Astrocyte of the spinal cord (primary cell): Measurements from ENCODE around the gene FBXL3.

Experiments
- DNase-seq: peaks from one replicate; pipeline ENCODE4 v3.0.0; 2011; ENCODE audit warnings: low read depth, low spot score
- H3K4me3 ChIP-seq: 2 replicates; pipeline ENCODE4 v1.5.1; 2011; ENCODE audit warnings: low read depth, mild to moderate bottlenecking, low read length, moderate library complexity
- in situ Hi-C: cut with HindIII; loops from 2 replicates; pipeline ENCODE4 v1.10.0; 2017; ENCODE audit warnings: low sequenced_read_pairs
- TF ChIP-seq, protein P1 (sequence below): IDR thresholded peaks from 2 replicates; pipeline ENCODE4 v1.5.1; 2012; ENCODE audit warnings: low read depth, mild to moderate bottlenecking, low read length, inconsistent platforms

The FBXL3 gene

DNA sequence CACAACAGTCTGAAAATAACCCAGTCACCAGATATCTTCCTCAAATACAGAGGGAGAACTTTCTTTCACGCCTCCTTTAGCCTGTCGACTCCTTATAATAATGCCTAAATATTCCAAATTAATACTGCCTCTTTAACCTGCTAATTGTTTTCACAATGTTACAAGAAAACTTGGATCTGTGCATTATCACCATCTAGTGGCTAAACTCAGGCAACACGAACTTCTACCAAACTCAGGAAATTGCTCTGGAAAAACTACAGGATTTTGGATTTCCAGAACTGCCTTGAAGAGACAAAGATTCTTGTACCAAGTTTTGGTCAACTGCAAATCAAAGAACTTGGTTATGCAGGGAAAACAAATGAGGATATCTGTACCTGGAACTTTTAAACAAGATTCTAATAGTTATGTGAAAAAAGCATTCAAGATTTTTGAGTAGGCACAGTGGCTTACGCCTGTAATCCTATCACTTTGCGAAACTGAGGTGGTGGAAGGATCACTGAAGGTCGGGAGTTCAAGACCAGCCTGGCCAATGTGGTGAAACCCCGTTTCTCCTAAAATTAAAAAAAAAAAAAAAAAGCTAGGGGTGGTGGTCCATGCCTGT is 24.3 kb downstream of the FBXL3 start:
- in situ Hi-C loops = no loop called here
- TF ChIP-seq, protein P1, sequence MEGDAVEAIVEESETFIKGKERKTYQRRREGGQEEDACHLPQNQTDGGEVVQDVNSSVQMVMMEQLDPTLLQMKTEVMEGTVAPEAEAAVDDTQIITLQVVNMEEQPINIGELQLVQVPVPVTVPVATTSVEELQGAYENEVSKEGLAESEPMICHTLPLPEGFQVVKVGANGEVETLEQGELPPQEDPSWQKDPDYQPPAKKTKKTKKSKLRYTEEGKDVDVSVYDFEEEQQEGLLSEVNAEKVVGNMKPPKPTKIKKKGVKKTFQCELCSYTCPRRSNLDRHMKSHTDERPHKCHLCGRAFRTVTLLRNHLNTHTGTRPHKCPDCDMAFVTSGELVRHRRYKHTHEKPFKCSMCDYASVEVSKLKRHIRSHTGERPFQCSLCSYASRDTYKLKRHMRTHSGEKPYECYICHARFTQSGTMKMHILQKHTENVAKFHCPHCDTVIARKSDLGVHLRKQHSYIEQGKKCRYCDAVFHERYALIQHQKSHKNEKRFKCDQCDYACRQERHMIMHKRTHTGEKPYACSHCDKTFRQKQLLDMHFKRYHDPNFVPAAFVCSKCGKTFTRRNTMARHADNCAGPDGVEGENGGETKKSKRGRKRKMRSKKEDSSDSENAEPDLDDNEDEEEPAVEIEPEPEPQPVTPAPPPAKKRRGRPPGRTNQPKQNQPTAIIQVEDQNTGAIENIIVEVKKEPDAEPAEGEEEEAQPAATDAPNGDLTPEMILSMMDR = peak; percentile 83
- DNase-seq = peak; percentile 49
- no peak overlapping the region for H3K4me3 ChIP-seq

DNA sequence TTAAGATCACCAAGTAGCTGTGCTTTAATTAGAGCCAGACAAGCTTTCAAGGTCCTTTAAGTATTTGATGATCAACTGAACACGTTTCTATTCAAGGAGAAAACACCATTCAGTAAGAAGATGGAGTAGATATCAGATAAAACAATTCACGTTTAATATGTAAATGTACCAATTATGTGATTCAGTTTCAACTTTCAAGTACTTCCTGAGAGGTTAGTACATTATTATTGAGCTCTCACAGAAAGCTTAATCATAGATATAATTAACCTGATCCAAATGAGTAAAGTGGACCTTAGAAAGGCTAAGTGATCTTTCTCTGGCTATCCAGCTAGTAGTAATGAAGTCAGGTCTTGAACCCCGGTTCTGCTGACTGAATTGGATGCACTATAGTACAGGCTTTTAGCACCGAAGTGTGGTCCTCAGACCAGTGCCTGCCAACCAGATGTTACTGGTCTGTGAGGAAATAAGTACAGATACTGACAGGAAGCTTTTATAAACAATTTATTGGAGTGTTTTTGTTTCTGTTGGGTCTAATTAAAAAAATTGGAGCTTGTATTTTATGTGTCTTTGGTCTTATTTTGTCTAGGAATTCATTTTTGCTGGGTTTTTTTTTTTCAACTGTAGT is 24.9 kb downstream of the FBXL3 start:
- DNase-seq = no peak
- H3K4me3 ChIP-seq = no peak overlapping the region
- TF ChIP-seq, protein P1 = no peak
- in situ Hi-C loops = no loop called here

DNA sequence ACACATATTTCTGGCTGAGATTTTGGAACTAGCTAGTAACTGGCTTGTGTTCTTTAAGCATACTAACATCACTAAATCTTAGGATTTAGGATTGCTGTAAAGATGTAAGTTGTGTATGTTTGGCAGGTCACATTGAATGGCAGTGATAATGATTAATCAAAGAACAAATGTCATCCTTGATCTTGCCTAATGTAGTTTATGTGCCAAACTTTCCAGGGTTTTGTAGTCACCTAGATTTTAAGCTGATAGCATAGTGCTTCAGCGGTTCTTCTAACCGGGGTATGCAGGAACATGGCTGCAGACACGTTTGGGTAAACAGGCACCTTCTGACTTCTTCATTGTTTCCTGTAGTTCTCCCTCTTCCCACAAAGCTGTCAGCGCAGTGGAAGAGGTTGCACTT is 25.4 kb downstream of the FBXL3 start:
- no peak for DNase-seq
- TF ChIP-seq, protein P1 = no peak
- no peak overlapping the region for H3K4me3 ChIP-seq
- in situ Hi-C loops = no loop called here

DNA sequence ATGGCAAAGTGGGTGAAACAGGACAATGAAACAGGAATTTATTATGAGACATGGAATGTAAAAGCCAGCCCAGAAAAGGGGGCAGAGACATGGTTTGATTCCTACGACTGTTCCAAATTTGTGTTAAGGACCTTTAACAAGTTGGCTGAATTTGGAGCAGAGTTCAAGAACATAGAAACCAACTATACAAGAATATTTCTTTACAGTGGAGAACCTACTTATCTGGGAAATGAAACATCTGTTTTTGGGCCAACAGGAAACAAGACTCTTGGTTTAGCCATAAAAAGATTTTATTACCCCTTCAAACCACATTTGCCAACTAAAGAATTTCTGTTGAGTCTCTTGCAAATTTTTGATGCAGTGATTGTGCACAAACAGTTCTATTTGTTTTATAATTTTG is 26.5 kb downstream of the FBXL3 start:
- peak; percentile 25 for DNase-seq

DNA sequence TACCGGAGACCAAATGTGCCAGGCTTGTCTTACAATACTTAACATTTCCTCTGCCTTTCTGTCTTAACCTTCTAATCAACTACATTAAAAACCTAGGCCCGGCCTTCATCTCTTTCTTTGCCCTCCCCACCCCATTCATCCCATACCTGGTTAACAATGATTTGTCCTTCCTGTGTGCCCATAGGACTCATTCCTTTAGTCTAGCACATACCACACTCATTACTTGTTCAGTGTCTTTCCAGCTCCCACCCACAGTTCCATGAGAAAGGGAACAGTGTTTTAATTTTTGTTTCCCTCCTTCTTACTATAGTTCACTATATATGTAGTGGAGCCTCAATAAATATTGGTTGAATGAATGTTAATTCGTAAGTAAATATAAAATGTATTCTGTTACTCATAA is 32.7 kb downstream of the FBXL3 start:
- no peak for DNase-seq
- TF ChIP-seq, protein P1 = no peak
- H3K4me3 ChIP-seq = no peak overlapping the region
- in situ Hi-C loops = no loop called here

More for the DNA sequence above, 26.5 kb downstream of the FBXL3 start:
- in situ Hi-C loops = no loop called here
- TF ChIP-seq, protein P1 = no peak
- H3K4me3 ChIP-seq = no peak overlapping the region

DNA sequence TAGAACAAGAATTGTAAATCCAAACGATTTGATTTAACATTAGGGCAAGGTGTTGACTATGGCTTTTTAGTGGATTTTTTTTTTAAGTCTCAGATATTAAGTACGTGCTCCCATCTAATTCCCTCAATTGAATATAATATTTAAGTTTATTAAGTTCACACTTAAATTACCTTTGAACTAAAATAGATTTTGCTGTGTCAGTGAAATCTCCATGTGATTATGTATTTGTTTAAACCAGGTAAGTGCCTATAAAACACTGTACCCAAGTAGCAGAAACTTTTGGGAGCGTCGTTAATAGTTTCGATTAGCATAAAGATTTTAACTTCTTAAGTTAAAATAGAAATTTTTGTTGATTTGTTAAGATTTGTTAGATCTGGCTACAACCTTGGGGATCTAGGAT is 33.5 kb downstream of the FBXL3 start:
- DNase-seq = no peak
- TF ChIP-seq, protein P1 = no peak
- H3K4me3 ChIP-seq = no peak overlapping the region
- in situ Hi-C loops = no loop called here

DNA sequence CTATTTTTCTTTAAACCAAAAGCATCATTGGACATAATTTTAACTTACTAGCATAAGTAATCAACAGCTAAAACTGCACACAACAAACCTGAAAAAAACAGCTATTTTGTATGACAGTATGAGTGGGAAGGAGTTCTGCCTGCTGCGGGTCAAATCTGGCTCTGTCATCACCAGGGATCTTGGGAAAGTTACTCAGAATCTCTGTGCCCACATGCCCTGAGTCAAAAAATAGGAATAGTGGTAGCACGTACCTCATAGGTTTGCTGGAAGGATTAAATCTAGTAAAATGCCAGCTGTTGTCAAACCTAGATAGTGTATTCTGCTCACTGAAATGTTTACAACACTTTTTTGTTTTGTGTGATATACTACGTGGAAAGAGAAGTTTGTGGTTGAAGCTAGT is 33.9 kb downstream of the FBXL3 start:
- DNase-seq = peak; percentile 21
- peak overlapping the region; percentile 84 for H3K4me3 ChIP-seq
- in situ Hi-C loops = no loop called here
- TF ChIP-seq, protein P1 = no peak
